Naive thymus-derived CD4-positive, alpha-beta T cell (primary cell): ENCODE data around the gene HMGCL. TPM values are rescaled to one million over a fixed set of nuclear protein-coding genes. Genes with fewer than 3 reads are reported as not detected.

Experiments used
- ATAC-seq: fragments of 150-1000 bp; cut with Tn5 transposase; 2 replicates; pipeline ENCODE4 v1.10.0; 2021; ENCODE audit warnings: mild to moderate bottlenecking, moderate library complexity
- CTCF ChIA-PET: fragments of 350-600 bp; sonication (Branson Sonifier 250); formaldehyde crosslinking; loops from one replicate; lab custom pipeline; 2021; ENCODE audit warnings: antibody characterized with exemption; lab: Charles Lee
- POLR2A ChIA-PET: fragments of 350-600 bp; sonication (Branson Sonifier 250); formaldehyde crosslinking; loops from one replicate; lab custom pipeline; 2021; ENCODE audit warnings: antibody characterized with exemption, inconsistent platforms; lab: Charles Lee
- DNase-seq, 9 donors: peaks; one replicate each; pipeline versions ENCODE4 v3.0.0 to v3.0.0-alpha.2; 2020 to 2022; ENCODE audit warnings: mixed read lengths in 1 of 9
- H3K27ac ChIP-seq: one replicate; pipeline ENCODE4 v1.7.0; 2013; ENCODE audit warnings: mild to moderate bottlenecking, low read depth, low read length, moderate library complexity
- H3K27me3 ChIP-seq, 2 donors: one replicate each; pipeline ENCODE4 v1.7.0; 2013; ENCODE audit warnings: low read length in 2 of 2, mild to moderate bottlenecking in 2 of 2, moderate library complexity in 2 of 2; ENCODE audit not compliant: control insufficient read depth in 2 of 2, insufficient read depth in 2 of 2
- H3K36me3 ChIP-seq, 3 experiments: 1 replicate in 2 of 3; 2 replicates in 1 of 3; pipeline ENCODE4 v1.7.0; 2013; ENCODE audit warnings: low read length in 3 of 3, mild to moderate bottlenecking in 3 of 3, moderate library complexity in 1 of 3; ENCODE audit not compliant: insufficient read depth in 3 of 3, control insufficient read depth in 2 of 3
- H3K4me1 ChIP-seq, 2 donors: one replicate each; pipeline ENCODE4 v1.7.0; 2013; ENCODE audit warnings: low read length in 2 of 2, mild to moderate bottlenecking in 2 of 2, moderate library complexity in 1 of 2; ENCODE audit not compliant: control insufficient read depth in 2 of 2, insufficient read depth in 2 of 2
- H3K4me3 ChIP-seq: 2 replicates; pipeline ENCODE4 v1.7.0; 2013; ENCODE audit warnings: mild to moderate bottlenecking, low read length
- H3K9me3 ChIP-seq, 3 experiments: 1 replicate in 2 of 3; 2 replicates in 1 of 3; pipeline ENCODE4 v1.7.0; 2013; ENCODE audit warnings: low read length in 3 of 3; ENCODE audit not compliant: control insufficient read depth in 2 of 3
- H3K27ac Mint-ChIP-seq, 9 donors: one replicate each; pipeline ENCODE4 v1.8.0; 2020 to 2022; ENCODE audit warnings: mixed read lengths in 9 of 9, mild to moderate bottlenecking in 8 of 9, moderate library complexity in 5 of 9, inconsistent platforms in 2 of 9
- H3K27me3 Mint-ChIP-seq, 5 donors: one replicate each; pipeline ENCODE4 v1.8.0; 2021 to 2022; ENCODE audit warnings: mixed read lengths in 5 of 5, mild to moderate bottlenecking in 1 of 5
- H3K36me3 Mint-ChIP-seq, 5 donors: one replicate each; pipeline ENCODE4 v1.8.0; 2020 to 2022; ENCODE audit warnings: mixed read lengths in 5 of 5, mild to moderate bottlenecking in 3 of 5, inconsistent platforms in 1 of 5
- H3K4me1 Mint-ChIP-seq, 7 donors: one replicate each; pipeline ENCODE4 v1.8.0; 2020 to 2022; ENCODE audit warnings: mixed read lengths in 7 of 7, mild to moderate bottlenecking in 3 of 7, inconsistent platforms in 1 of 7
- H3K4me3 Mint-ChIP-seq, 10 donors: one replicate each; pipeline ENCODE4 v1.8.0; 2020 to 2022; ENCODE audit warnings: mild to moderate bottlenecking in 10 of 10, mixed read lengths in 10 of 10, moderate library complexity in 6 of 10, inconsistent platforms in 2 of 10
- H3K9me3 Mint-ChIP-seq, 11 donors: one replicate each; pipeline ENCODE4 v1.8.0; 2020 to 2022; ENCODE audit warnings: mixed read lengths in 11 of 11, mild to moderate bottlenecking in 4 of 11, inconsistent platforms in 1 of 11, moderate library complexity in 1 of 11
- intact Hi-C, 2 donors: fragments of 100-400 bp; cut with micrococcal nuclease; formaldehyde crosslinking; loops; one replicate each; pipeline ENCODE4 v1.15.1; 2023
- polyA plus RNA-seq, 2 donors: library from polyadenylated mRNA; unstranded; fragments of 300-500 nt; fragmentation: Illumina TruSeq; gene quantifications; one replicate each; pipeline ENCODE4 v1.2.3, GENCODE V29; 2021
- total RNA-seq, 6 experiments: library from RNA in 5 of 6; stranded (reverse) in 5 of 6; gene quantifications; 1 replicate in 5 of 6; 2 replicates in 1 of 6; pipeline ENCODE4 v1.2.3 and lab custom pipeline; 2021 to 2026

The HMGCL gene
- total and polyA plus RNA-seq, 7 experiments from 2014 or later: 16.2 to 38.9 (median 32.6) TPM

GRCh38 chr1:23824711-23825075 is 536 bp downstream of the HMGCL start:
- no peaks in the 10 kb centered on the region for H3K27me3 ChIP-seq
- H3K4me3 ChIP-seq: peak overlapping the region; percentile 95
- H3K27me3 Mint-ChIP-seq: peaks cover 0 to 3% (median 0%) of the 10 kb centered on the region in 5 donors
- intact Hi-C loops: loop anchor here (1.0 to 2.0 kb wide), 7 partner anchors 14 to 135 kb away; partner anchors contain the start of genes FUCA1 (in 2 of the 2), GALE (in 1 of the 2), PITHD1 (in 1 of the 2) and PNRC2 (in 1 of the 2)
- peaks cover 6% of the 10 kb centered on the region in 2 donors for H3K4me1 ChIP-seq
- ATAC-seq (peak; percentile 4), DNase-seq (no peak)
- H3K36me3 Mint-ChIP-seq: peaks cover 0 to 9% (median 3%) of the 10 kb centered on the region in 5 donors
- peak overlapping the region; percentile 95 for H3K27ac ChIP-seq
- H3K4me1 Mint-ChIP-seq: peaks cover 11 to 33% (median 20%) of the 10 kb centered on the region in 7 donors
- peak overlapping the region; percentile 76 to 98 (median 96) for H3K27ac Mint-ChIP-seq
- H3K4me3 Mint-ChIP-seq: peak overlapping the region; percentile 86 to 96 (median 94)
- ChIA-PET POLR2A (interaction anchor here (0.6 to 5.2 kb wide), 18 partner anchors 8 to 480 kb away, joined by 3 to 41 read pairs (median 3); partner anchors contain the start of genes ELOA, GALE, PITHD1 and PNRC2), CTCF (interaction anchor here (1.1 to 2.3 kb wide), 2 partner anchors 8 to 13 kb away, joined by 3 to 10 read pairs; no protein-coding TSS in a partner anchor)
- peaks cover 0 to 12% (median 0%) of the 10 kb centered on the region in 3 experiments for H3K36me3 ChIP-seq
- no peaks in the 10 kb centered on the region for H3K9me3 Mint-ChIP-seq
- H3K9me3 ChIP-seq: no peaks in the 10 kb centered on the region

- POLR2A ChIA-PET: interaction anchor here (0.6 to 5.2 kb wide), 6 partner anchors 14 to 1639 kb away, joined by 3 to 41 read pairs (median 5); partner anchors contain the start of genes FUCA1, GALE and PNRC2
- peaks cover 11 to 33% (median 20%) of the 10 kb centered on the region in 7 donors for H3K4me1 Mint-ChIP-seq
- peaks cover 0 to 3% (median 0%) of the 10 kb centered on the region in 5 donors for H3K27me3 Mint-ChIP-seq
- no peaks in the 10 kb centered on the region for H3K9me3 Mint-ChIP-seq
- peaks cover 0 to 9% (median 3%) of the 10 kb centered on the region in 5 donors for H3K36me3 Mint-ChIP-seq
- intact Hi-C loops: loop anchor here in 1 of 2 donors (2.0 kb wide), 1 partner anchor 15 kb away; no protein-coding TSS in a partner anchor
- H3K9me3 ChIP-seq: no peaks in the 10 kb centered on the region
- H3K4me1 ChIP-seq: peaks cover 6% of the 10 kb centered on the region in 2 donors
- peak overlapping the region; percentile 95 for H3K27ac ChIP-seq
- DNase-seq: no peak
- peaks cover 0 to 15% (median 0%) of the 10 kb centered on the region in 3 experiments for H3K36me3 ChIP-seq
- H3K4me3 Mint-ChIP-seq: peak overlapping the region in 9 of 10 donors; percentile 42 to 95 (median 92)
- ATAC-seq: no peak
- H3K27me3 ChIP-seq: no peaks in the 10 kb centered on the region
- H3K27ac Mint-ChIP-seq: peak overlapping the region in 7 of 9 donors; percentile 40 to 96 (median 92)
- no peak overlapping the region for H3K4me3 ChIP-seq
- CTCF ChIA-PET: interaction anchor here (0.6 to 2.3 kb wide), 3 partner anchors 12 to 74 kb away, joined by 4 to 10 read pairs (median 5); no protein-coding TSS in a partner anchor
Observed at GRCh38 chr1:23823767-23824166, 1.5 kb downstream of the HMGCL start.

- H3K27ac Mint-ChIP-seq: peak overlapping the region in 1 of 9 donors; percentile 31
- intact Hi-C loops: no loop called here
- H3K27me3 Mint-ChIP-seq: no peaks in the 10 kb centered on the region
- ChIA-PET CTCF (interaction anchor here (1.5 kb wide), 1 partner anchor 11 kb away, joined by 4 read pairs; no protein-coding TSS in a partner anchor), POLR2A (interaction anchor here (0.5 kb wide), 1 partner anchor 746 kb away, joined by 3 read pairs; no protein-coding TSS in a partner anchor)
- Histone ChIP-seq H3K27ac (no peak overlapping the region), H3K36me3 (peaks cover 0 to 49% (median 11%) of the 10 kb centered on the region in 3 experiments), H3K27me3 (no peaks in the 10 kb centered on the region), H3K4me3 (no peak overlapping the region), H3K9me3 (no peaks in the 10 kb centered on the region), H3K4me1 (no peaks in the 10 kb centered on the region)
- ATAC-seq (no peak), DNase-seq (no peak)
- H3K4me1 Mint-ChIP-seq: peaks cover 0 to 6% (median 0%) of the 10 kb centered on the region in 7 donors
- peaks cover 0 to 30% (median 10%) of the 10 kb centered on the region in 5 donors for H3K36me3 Mint-ChIP-seq
- H3K9me3 Mint-ChIP-seq: no peaks in the 10 kb centered on the region
- no peak overlapping the region for H3K4me3 Mint-ChIP-seq
Observed at GRCh38 chr1:23817633-23818032, 7.6 kb downstream of the HMGCL start.

GRCh38 chr1:23816906-23817305 is 8.3 kb downstream of the HMGCL start:
- Histone ChIP-seq H3K36me3 (peaks cover 0 to 56% (median 11%) of the 10 kb centered on the region in 3 experiments), H3K27ac (no peak overlapping the region), H3K9me3 (no peaks in the 10 kb centered on the region), H3K4me1 (no peaks in the 10 kb centered on the region), H3K4me3 (no peak overlapping the region), H3K27me3 (no peaks in the 10 kb centered on the region)
- no peaks in the 10 kb centered on the region for H3K27me3 Mint-ChIP-seq
- peaks cover 0 to 6% (median 0%) of the 10 kb centered on the region in 7 donors for H3K4me1 Mint-ChIP-seq
- H3K4me3 Mint-ChIP-seq: no peak overlapping the region
- POLR2A ChIA-PET: interaction anchor here (0.8 to 1.2 kb wide), 3 partner anchors 8 to 142 kb away, joined by 3 to 4 read pairs (median 3); no protein-coding TSS in a partner anchor
- ATAC-seq: no peak
- intact Hi-C loops: no loop called here
- H3K27ac Mint-ChIP-seq: no peak overlapping the region
- H3K36me3 Mint-ChIP-seq: peaks cover 0 to 33% (median 10%) of the 10 kb centered on the region in 5 donors
- DNase-seq: no peak
- H3K9me3 Mint-ChIP-seq: no peaks in the 10 kb centered on the region
- CTCF ChIA-PET: interaction anchor here (1.0 to 1.5 kb wide), 2 partner anchors 8 to 10 kb away, joined by 3 to 4 read pairs; partner anchors contain the start of gene HMGCL

DNA sequence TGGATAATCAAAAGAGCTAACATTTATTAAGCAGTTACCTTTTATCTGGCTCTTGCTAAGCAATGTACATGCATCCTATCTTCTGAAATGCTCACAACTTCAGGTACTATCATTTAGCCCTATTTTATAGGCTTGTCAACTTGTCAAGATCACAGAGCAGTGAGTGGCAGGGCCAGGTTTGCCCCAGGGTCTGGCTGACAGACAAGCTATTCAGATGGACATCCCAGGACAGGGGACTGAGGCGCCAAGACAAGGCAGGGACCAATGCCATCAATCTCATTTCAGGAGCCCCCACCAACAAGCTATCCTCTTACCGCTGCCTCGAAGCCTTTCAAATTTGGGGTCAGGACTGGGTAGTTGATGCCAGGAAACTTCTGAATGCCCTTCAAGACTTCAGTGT is 8.9 kb downstream of the HMGCL start:
- Mint-ChIP-seq H3K9me3 (no peaks in the 10 kb centered on the region), H3K27me3 (no peaks in the 10 kb centered on the region), H3K36me3 (peaks cover 0 to 35% (median 10%) of the 10 kb centered on the region in 5 donors), H3K4me1 (peaks cover 0 to 6% (median 1%) of the 10 kb centered on the region in 7 donors), H3K27ac (no peak overlapping the region), H3K4me3 (no peak overlapping the region)
- Histone ChIP-seq H3K4me1 (no peaks in the 10 kb centered on the region), H3K27me3 (no peaks in the 10 kb centered on the region), H3K27ac (no peak overlapping the region), H3K9me3 (no peaks in the 10 kb centered on the region), H3K36me3 (peaks cover 0 to 58% (median 11%) of the 10 kb centered on the region in 3 experiments), H3K4me3 (no peak overlapping the region)
- no peak for DNase-seq
- CTCF ChIA-PET: interaction anchor here (0.6 to 1.5 kb wide), 3 partner anchors 8 to 160 kb away, joined by 3 to 4 read pairs (median 3); partner anchors contain the start of gene HMGCL
- POLR2A ChIA-PET: interaction anchor here (0.8 to 1.2 kb wide), 4 partner anchors 8 to 142 kb away, joined by 3 to 4 read pairs (median 3); no protein-coding TSS in a partner anchor
- ATAC-seq: no peak
- intact Hi-C loops: no loop called here

GRCh38 chr1:23814016-23814415 is 11.2 kb downstream of the HMGCL start:
- POLR2A ChIA-PET: interaction anchor here (3.9 kb wide), 1 partner anchor 13 kb away, joined by 20 read pairs; the partner anchor contains the start of gene GALE
- Histone ChIP-seq H3K27ac (no peak overlapping the region), H3K27me3 (no peaks in the 10 kb centered on the region), H3K9me3 (no peaks in the 10 kb centered on the region), H3K4me3 (no peak overlapping the region), H3K4me1 (peaks cover 0 to 10% of the 10 kb centered on the region in 2 donors), H3K36me3 (peaks cover 0 to 48% (median 11%) of the 10 kb centered on the region in 3 experiments)
- H3K27me3 Mint-ChIP-seq: no peaks in the 10 kb centered on the region
- intact Hi-C loops: no loop called here
- DNase-seq: no peak
- no peaks in the 10 kb centered on the region for H3K9me3 Mint-ChIP-seq
- H3K4me3 Mint-ChIP-seq: no peak overlapping the region
- peak overlapping the region in 1 of 9 donors; percentile 5 for H3K27ac Mint-ChIP-seq
- H3K36me3 Mint-ChIP-seq: peaks cover 0 to 29% (median 7%) of the 10 kb centered on the region in 5 donors
- CTCF ChIA-PET: no interaction called here
- ATAC-seq: no peak
- peaks cover 10 to 18% (median 17%) of the 10 kb centered on the region in 7 donors for H3K4me1 Mint-ChIP-seq
